Superior temporal gyrus (tissue), 1 donor: Measurements from ENCODE around the gene COL4A2.

Experiments used
- DNase-seq: peaks from one replicate; pipeline ENCODE4 v3.0.0-alpha.2; 2016; ENCODE audit errors: extremely low spot score

Gene COL4A2

GRCh38 chr13:110306960-110307766, at the start of gene COL4A2, which contains the start of gene COL4A1:
Gene COL4A2 (plus strand): TSS chr13:110307284. CDS start chr13:110307904, 620 bp downstream.
Gene COL4A1 (minus strand): TSS chr13:110307157. CDS start chr13:110307027, 130 bp downstream.
- no peak for DNase-seq

GRCh38 chr13:110257408-110257807, 49.7 kb upstream of the COL4A2 start:
- DNase-seq = no peak

DNA sequence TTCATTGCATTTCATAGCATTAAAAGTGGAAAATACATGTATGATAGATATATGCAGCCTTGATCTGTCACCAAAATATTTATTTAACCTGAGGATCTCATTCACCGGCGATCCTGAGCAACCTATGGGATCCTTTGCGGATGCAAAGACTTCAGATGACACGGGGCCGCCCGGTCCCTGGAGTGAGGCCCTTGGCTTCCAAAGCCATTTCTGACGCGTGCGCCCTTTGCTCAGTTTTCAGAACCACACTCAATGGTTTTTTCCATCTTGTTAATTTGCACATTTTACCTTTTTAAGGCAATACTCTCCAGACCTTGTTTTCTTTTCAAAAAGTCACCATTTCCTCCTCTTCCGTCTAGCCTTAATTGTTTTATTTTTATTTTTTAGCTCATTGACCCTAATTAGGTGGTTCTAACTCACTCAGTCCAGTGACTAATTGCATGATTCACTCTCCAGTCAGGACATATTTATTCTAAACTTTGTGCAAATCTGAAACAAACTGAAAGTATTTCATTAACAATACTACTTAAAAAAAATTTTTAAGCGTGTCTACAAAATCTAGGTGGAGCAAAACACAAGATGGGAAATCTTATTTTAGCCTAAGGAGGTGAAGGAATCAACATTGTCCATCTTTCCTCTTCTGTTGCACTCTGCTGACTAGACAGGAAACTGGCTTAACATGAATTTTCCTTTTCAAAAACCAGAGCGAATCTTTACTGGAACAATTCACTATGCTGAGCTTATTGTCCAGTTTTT, 48.0 kb upstream of the COL4A2 start:
- no peak for DNase-seq

- no peak for DNase-seq
Measured at GRCh38 chr13:110259651-110260050, 47.4 kb upstream of the COL4A2 start.

DNA sequence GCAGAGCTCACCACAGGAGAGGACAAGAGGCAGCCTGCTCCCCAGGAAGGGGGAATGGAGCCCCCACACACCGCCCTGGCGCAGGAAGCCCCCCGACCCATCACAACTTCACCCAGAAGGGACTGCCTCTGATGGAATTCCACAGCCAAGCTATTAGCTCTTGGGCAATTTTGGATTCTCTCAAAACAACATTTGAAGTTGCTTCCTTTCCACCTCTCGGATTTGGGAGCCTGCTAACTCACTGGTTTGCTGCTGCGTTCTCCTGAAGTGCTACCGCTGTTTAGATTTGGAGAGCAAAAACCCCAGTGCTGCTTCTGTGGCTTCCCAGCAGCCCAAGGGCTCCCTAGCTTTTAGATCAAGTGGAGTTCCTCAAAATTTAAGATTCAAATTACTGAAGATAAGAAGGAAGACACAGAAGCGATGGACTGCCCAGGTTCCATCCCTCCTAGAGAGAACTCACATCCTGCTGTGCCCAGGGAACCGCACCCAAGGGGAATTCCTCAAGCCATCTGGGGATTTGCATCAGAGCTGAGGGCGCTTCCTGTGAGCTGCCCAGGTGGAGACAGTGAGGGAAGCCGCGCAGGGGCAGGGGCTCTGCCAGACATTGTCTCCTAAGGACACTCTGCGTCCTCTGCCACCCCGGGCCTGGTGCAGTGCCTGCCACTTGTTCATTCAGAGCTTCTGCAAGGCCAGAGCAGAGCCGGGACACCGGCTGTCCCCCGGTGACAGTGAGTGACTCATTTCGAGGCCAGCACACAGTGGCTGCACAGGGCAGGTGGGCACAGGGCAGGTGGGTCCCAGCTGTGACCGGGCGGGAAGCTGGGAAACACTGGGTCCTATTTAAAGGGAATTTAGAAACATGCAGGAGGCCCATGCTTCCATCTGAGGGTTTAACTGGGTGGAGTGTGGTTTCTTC, 45.7 kb upstream of the COL4A2 start:
- no peak for DNase-seq

GRCh38 chr13:110262082-110262436, 45.0 kb upstream of the COL4A2 start:
- no peak for DNase-seq

DNA sequence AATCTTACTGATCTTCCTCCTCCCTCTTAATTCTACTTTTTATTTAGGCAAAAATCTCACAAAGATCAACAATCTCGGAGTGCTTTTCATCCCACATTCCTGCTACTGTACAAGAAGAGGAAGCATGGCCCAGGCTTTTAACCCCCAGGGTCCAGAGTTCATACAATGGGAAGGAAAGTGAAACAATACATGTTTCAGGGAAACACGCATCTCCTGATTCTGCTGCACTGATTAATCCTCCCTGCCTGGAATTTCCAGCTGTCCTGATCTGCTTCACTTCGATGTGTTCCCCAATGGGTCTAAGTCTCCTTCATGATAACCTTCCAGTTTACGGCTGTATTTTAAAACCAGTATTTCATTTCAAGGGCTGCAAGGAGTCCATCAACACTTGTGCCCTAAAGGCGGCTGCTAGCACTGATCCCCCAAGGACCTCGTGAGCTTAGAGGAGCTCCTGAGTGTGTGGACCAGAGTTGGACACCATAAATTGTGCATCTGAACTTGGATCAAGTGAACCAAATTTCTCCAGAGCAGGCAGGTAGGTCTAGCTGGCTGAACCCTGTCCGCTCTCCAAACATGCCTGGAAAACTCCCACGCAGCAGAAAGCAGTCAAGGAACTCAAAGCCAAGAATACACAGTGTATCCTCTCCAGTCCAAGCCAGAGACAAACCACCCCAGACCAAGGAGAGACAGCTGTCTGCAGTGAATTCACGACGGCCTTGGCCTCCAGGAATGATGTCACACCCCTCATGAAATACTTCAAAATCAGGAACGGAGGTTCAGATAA, 44.4 kb upstream of the COL4A2 start:
- no peak for DNase-seq

- no peak for DNase-seq
Measured at GRCh38 chr13:110263404-110263803, 43.7 kb upstream of the COL4A2 start.

GRCh38 chr13:110263888-110264287, 43.2 kb upstream of the COL4A2 start:
- no peak for DNase-seq

DNA sequence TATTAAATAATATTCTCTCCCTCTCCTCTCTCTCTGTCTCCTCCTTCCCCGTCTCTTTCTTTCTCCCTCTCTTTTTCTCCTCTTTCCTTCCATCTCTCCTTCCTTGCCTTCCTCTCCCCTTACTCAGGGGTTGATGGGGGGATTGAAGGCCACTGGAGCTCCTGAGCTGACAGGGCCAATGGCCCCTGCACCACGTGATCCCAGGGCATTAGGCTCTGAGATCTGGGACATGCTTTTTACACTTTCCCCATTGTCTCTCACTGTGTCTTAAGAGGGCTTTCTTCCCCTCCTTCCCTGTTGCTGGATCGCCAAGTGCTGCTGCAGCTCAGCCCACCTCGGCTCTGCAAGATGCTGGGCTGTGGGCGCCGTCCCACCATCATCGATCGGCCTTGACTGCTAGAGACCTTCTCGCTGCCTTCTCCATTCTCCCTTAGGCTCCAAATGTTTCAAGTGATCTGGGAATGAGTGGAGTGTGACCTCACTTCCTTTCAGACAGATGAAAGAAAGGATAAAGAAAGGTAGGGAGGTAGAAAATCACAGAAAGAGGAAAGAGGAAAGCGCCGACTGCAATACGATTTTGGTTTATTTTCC, 42.3 kb upstream of the COL4A2 start:
- DNase-seq = no peak

- no peak for DNase-seq
Measured at GRCh38 chr13:110265341-110265681, 41.8 kb upstream of the COL4A2 start.

GRCh38 chr13:110265682-110266430, 41.2 kb upstream of the COL4A2 start:
- DNase-seq = no peak

DNA sequence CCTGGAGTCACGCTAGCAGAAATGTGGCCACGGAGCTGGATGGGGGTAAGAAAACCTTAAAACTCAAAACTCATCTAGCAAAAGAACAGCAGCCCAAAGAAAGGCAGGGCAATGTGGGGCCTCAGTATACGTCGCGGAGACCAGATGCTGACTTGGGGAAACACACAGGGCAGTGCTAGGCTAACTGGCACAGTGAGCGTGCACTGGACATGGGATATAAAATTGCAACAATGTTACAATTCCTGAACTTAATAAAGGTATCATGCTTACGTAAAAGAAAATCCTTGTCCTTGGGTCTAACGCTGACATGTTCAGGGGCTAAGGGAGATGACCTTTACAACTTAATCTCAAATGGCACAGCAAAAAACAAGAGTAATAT, 40.7 kb upstream of the COL4A2 start:
- DNase-seq = no peak

DNA sequence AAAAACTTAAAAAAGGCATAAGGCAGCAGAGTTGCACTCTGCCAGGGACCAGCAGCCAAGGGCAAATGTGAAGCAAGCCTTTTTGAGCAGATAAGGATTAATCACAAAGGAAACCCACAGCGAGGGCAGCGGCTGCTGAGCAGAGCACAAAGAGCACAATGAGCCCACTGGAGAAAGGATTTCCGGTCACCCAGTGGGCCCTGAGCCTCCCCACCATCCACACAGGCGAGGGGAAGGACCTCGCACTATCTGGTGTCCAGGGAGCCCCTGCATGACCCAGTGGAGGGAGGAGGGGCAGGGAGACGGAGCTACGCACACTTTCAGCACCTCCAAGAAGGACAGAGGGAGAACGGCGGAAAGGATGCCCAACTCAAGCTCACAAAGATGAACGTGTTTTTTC, 40.1 kb upstream of the COL4A2 start:
- no peak for DNase-seq

GRCh38 chr13:110268061-110268460, 39.0 kb upstream of the COL4A2 start:
- DNase-seq = no peak

DNA sequence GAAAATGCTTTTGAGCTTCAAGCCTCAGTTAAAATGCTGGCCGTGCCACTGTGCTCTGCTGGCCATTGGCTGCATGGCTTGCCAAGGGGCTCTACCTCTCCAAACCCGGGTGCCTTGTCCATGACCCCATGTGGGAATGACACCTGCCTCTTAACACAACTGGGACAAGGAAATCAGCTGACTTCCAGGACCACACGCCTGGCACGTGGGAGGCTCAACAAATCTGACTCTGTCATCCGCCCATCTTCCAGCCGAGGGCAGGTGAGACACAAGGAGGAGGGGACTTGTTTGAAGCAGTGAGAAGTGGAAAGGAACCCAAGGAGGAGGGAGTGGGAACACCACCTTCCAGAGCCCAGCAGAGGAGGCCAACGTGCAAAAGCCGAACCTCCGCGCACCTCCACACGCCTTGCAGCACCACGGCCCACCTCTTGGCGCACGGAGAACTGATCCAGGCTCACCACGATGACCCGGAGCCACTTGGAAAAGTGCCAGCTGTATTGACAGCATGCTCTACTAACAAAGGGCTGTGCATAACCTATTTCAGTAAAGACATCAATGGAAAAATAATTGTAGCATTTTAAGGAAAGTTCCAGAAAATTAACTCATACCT, 38.4 kb upstream of the COL4A2 start:
- no peak for DNase-seq

DNA sequence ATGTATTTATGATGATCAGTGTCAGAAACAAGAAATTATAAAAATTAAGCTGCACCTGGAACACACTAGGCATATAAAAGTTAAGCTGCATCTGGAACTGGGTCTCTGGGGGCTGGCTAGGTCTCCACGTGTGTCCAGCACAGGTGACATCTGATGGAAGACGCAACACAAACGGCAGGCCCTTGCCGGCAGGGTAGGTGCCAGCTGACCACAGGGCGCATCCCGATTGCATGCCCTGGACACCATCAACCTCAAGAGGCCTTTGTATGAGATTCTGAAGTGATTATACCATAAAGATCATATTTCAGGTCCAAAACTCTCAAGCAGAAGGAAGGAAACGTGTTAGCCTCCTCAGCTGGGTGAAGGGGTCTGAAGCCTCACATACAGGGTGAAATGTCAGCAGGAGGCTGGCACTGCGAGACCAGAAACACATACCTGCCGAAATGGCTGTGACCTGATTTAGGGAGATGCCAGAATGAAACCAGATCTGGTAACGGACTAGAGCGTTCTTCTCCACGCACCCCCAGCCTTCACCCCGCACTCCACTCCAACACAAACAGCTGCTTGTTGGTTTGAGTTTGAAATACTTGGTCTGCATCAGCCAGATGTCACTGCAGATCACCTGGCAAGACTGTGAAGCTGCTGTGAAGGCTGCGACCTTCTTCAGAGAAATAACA, 37.4 kb upstream of the COL4A2 start:
- no peak for DNase-seq

- no peak for DNase-seq
Measured at GRCh38 chr13:110270507-110270906, 36.6 kb upstream of the COL4A2 start.

DNA sequence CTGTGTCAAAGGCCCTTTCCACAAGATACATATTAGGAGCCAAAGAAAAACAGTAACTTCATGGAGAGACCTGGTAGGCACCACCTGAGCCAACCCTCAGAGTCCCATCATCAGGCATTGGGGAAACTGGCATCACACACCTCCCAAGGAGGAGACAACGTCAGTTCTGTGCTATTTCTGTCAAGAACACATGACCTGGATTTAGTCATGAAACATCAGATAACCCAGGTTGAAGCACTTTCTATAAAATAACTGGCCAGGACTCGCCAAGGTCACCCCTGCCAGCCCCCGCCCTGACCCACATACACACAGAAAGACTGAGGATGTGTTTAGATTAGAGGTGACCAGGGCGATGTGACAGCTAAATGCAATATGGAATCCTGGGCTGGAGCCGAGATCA, 35.8 kb upstream of the COL4A2 start:
- DNase-seq = no peak
